Naive thymus-derived CD8-positive, alpha-beta T cell (primary cell): ENCODE results near the gene RAB11FIP3. TPM values are rescaled to one million over a fixed set of nuclear protein-coding genes. Genes with fewer than 3 reads are reported as not detected.
A peak's percentile ranks its signal among the peaks of the same experiment; 100 is the strongest.
"Not testable (repeated sequence)": the region's sequence is repeated elsewhere in the genome, so short reads cannot be mapped to it uniquely, and the experiment has no call there.

Experiments used
- ATAC-seq, 2 donors: fragments of 150-1000 bp; cut with Tn5 transposase in 1 of 2; sonication (Bioruptor Pico), chemical (Tn5 transposase) in 1 of 2; 1 replicate in 1 of 2; 2 replicates in 1 of 2; pipeline ENCODE4 v1.10.0; 2021; ENCODE audit warnings: mild to moderate bottlenecking in 2 of 2, moderate library complexity in 2 of 2
- POLR2A ChIA-PET: fragments of 350-600 bp; sonication (Branson Sonifier 250); formaldehyde crosslinking; loops from one replicate; lab custom pipeline; 2021; ENCODE audit warnings: antibody characterized with exemption; lab: Charles Lee
- DNase-seq, 10 donors: peaks; one replicate each; pipeline versions ENCODE4 v3.0.0 to v3.0.0-alpha.2; 2020 to 2022
- H3K27ac Mint-ChIP-seq, 10 donors: one replicate each; pipeline ENCODE4 v1.8.0; 2020 to 2022; ENCODE audit warnings: mild to moderate bottlenecking in 10 of 10, mixed read lengths in 10 of 10, moderate library complexity in 4 of 10, inconsistent platforms in 1 of 10
- H3K27me3 Mint-ChIP-seq, 5 donors: one replicate each; pipeline ENCODE4 v1.8.0; 2021 to 2022; ENCODE audit warnings: mixed read lengths in 5 of 5
- H3K36me3 Mint-ChIP-seq, 3 donors: one replicate each; pipeline ENCODE4 v1.8.0; 2020 to 2022; ENCODE audit warnings: mixed read lengths in 3 of 3, mild to moderate bottlenecking in 2 of 3, inconsistent platforms in 1 of 3
- H3K4me1 Mint-ChIP-seq, 4 donors: one replicate each; pipeline ENCODE4 v1.8.0; 2021 to 2022; ENCODE audit warnings: mixed read lengths in 4 of 4
- H3K4me3 Mint-ChIP-seq, 10 donors: one replicate each; pipeline ENCODE4 v1.8.0; 2020 to 2022; ENCODE audit warnings: mild to moderate bottlenecking in 10 of 10, mixed read lengths in 10 of 10, moderate library complexity in 6 of 10, inconsistent platforms in 1 of 10
- H3K9me3 Mint-ChIP-seq, 9 donors: one replicate each; pipeline ENCODE4 v1.8.0; 2020 to 2022; ENCODE audit warnings: mixed read lengths in 9 of 9, mild to moderate bottlenecking in 3 of 9, inconsistent platforms in 1 of 9, moderate library complexity in 1 of 9
- polyA plus RNA-seq, 3 donors: library from polyadenylated mRNA; unstranded; fragments of 300-500 nt; fragmentation: Illumina TruSeq; gene quantifications; one replicate each; pipeline ENCODE4 v1.2.3, GENCODE V29; 2021
- total RNA-seq, 8 experiments: library from RNA in 2 of 8; stranded (reverse) in 2 of 8; gene quantifications; one replicate each; pipeline ENCODE4 v1.2.3 and lab custom pipeline; 2021 to 2026

The RAB11FIP3 gene
- total and polyA plus RNA-seq, 5 experiments from 2014 or later = 1.3 to 49.7 (median 5.0) TPM

DNA sequence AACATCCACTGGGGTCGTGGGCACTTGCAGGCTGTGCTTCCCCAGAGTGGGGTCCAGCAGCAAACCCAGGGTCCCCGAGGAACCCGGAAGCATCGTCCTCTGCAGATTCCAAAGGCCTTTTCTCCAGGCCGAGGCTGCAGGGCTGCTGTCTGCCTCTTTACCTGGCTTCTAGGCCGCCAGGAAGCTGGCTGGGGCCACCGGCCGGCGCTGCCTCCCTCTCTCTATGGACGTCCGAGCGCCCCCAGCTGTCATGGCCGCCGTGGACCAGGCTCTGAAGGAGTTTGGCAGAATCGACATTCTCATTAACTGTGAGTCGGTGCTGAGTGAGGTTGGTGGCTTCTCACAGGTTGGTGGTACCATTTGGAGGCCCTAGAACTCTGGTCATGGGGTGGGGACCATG is 18.2 kb upstream of the RAB11FIP3 start:
- H3K4me1 Mint-ChIP-seq = peaks cover 0 to 1% (median 0%) of the 10 kb centered on the region in 4 donors
- POLR2A ChIA-PET = no interaction called here

DNA sequence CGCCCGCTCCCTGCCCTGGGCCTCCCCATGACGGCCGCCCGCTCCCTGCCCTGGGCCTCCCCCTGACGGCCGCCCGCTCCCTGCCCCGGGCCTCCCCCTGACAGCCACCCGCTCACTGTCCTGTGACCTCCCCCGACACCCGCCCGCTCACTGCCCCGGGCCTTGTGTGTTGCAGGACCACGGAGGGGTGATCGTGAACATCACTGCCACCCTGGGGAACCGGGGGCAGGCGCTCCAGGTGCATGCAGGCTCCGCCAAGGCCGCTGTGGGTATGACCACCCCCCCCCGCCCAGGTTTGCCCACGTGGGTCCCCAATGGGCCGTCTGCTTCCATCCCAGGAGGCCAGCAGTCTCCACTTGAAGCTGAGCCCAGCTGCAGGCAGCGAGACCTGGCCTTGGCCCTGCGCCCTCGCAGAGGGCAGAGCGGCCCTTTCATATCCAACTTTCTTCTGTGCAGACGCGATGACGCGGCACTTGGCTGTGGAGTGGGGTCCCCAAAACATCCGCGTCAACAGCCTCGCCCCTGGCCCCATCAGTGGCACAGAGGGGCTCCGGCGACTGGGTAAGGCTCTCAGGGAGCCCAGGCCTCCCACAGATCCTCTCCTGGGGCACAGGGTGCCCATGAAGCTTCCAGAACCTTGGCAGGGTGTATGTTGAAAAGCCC is 14.8 kb upstream of the RAB11FIP3 start:
- POLR2A ChIA-PET = no interaction called here
- H3K36me3 Mint-ChIP-seq = peaks cover 0 to 5% (median 0%) of the 10 kb centered on the region in 3 donors

More for the DNA sequence above, 18.2 kb upstream of the RAB11FIP3 start:
- Mint-ChIP-seq H3K4me3 (no peak overlapping the region), H3K27me3 (no peaks in the 10 kb centered on the region), H3K27ac (no peak overlapping the region), H3K36me3 (peaks cover 0 to 5% (median 0%) of the 10 kb centered on the region in 3 donors), H3K9me3 (no peaks in the 10 kb centered on the region)
- DNase-seq = no peak
- no peak for ATAC-seq

DNA sequence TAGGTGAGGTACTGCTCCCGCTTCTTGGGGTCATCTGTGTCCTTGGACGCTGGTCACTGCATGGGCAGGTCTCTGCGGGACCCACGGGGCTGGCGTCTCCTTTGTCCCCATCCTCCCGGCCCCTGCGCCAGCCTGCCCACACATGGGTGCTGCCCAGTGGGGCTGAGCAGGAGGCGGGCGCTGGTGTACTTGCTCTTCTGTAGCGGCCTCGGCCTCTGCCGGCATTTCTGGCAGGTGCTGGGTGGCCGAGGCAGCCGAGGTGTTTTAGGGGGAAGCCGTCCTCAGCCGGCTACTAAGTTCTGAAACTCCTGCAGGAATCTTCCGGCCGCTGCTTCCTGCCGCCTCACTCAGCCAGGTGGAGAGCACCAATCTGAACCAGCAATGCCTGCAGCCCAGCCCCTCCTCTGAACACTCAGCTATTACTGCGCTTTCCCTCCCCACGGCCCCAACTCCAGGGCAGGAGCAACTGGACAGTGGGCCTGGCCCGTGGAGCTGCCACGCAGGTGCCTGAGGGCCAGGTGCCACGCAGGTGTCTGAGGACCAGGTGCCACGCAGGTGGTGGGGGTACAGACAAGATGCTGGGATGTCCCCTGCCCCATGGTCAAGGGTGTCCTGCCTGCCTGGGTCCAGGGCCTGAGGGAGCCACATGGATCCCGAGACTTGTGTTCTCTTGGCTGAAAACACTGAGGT is 13.7 kb upstream of the RAB11FIP3 start:
- no peak overlapping the region for H3K4me3 Mint-ChIP-seq

More for the DNA sequence above, 14.8 kb upstream of the RAB11FIP3 start:
- no peaks in the 10 kb centered on the region for H3K27me3 Mint-ChIP-seq
- DNase-seq (no peak), ATAC-seq (no peak)
- no peak overlapping the region for H3K27ac Mint-ChIP-seq
- peaks cover 0 to 1% (median 0%) of the 10 kb centered on the region in 4 donors for H3K4me1 Mint-ChIP-seq
- H3K4me3 Mint-ChIP-seq = no peak overlapping the region
- no peaks in the 10 kb centered on the region for H3K9me3 Mint-ChIP-seq

DNA sequence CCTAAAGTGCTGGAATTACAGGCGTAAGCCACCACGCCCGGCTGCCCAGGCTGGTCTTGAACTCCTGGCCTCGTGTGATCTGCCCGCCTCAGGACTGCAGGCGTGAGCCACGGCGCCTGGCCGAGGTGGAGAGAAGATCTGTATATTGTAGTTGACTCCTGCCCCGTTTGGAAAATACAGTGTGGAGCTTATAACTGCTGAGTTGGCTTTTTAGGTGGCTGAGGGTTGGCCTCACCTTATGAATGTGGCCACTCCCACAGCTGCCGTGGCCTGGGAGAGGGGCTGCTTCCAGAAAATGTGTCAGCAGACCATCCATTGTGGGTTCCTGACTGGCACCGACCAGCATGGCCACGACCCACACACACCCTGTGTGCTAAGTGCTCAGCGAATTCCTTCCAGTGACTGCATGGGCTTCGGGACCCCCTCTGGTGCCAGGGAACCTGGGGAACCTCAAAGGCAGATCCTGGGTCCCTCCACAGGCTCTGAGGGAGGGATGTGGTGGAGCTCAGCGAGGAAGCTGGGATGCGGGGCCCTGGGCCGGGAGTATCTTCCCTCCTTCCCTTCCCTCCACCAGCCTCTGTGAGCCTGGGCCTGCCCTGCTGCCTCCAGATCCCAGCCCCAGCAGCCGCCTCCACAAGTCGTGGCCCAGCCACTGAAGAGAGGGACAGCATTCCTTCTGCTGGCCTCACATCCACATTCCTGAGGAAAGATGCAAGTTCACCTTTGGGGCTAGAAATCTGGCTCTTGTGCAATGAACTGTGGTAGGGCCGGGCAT is 10.9 kb upstream of the RAB11FIP3 start:
- Mint-ChIP-seq H3K4me1 (peaks cover 0 to 1% (median 0%) of the 10 kb centered on the region in 4 donors), H3K27me3 (no peaks in the 10 kb centered on the region), H3K4me3 (no peak overlapping the region), H3K36me3 (peaks cover 0 to 3% (median 0%) of the 10 kb centered on the region in 3 donors), H3K27ac (no peak overlapping the region), H3K9me3 (no peaks in the 10 kb centered on the region)
- no peak for DNase-seq
- POLR2A ChIA-PET = no interaction called here
- ATAC-seq = no peak

More for the DNA sequence above, 13.7 kb upstream of the RAB11FIP3 start:
- POLR2A ChIA-PET = no interaction called here
- Mint-ChIP-seq H3K9me3 (no peaks in the 10 kb centered on the region), H3K4me1 (peaks cover 0 to 1% (median 0%) of the 10 kb centered on the region in 4 donors), H3K27ac (no peak overlapping the region), H3K27me3 (no peaks in the 10 kb centered on the region), H3K36me3 (peaks cover 0 to 5% (median 0%) of the 10 kb centered on the region in 3 donors)
- ATAC-seq (no peak), DNase-seq (no peak)

DNA sequence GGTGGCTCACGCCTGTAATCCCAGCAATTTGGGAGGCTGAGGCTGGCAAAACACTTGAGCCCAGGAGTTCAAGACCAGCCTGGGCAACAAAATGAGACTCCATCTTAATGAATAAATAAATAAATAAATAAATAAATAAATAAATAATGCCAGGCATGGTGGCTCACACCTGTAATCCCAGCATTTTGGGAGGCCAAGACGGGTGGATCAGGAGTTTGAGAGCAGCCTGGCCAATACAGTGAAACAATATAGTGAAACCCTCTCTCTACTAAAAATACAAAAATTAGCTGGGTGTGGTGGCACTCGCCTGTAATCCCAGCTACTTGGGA is 10.3 kb upstream of the RAB11FIP3 start:
- ATAC-seq, DNase-seq, POLR2A ChIA-PET, H3K27ac Mint-ChIP-seq, H3K27me3 Mint-ChIP-seq, H3K4me1 Mint-ChIP-seq, H3K4me3 Mint-ChIP-seq, H3K9me3 Mint-ChIP-seq, H3K36me3 Mint-ChIP-seq: not testable (repeated sequence)

DNA sequence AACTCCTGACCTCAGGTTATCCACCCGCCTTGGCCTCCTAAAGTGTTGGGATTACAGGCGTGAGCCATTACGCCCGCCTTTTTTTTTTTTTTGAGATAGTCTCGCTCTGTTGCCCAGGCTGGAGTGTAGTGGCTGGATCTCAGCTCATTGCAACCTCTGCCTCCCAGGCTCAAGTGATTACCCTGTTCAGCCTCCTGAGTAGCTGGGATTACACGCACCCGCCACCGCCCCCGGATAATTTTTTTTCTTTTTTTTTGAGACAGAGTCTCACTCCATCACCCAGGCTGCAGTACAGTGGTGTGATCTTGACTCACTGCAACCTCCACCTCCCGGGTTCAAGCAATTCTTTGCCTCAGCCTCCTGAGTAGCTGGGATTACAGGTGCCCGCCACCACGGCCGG is 3.3 kb upstream of the RAB11FIP3 start:
- DNase-seq, H3K4me3 Mint-ChIP-seq, H3K36me3 Mint-ChIP-seq, H3K27ac Mint-ChIP-seq, H3K27me3 Mint-ChIP-seq, H3K9me3 Mint-ChIP-seq, ATAC-seq, POLR2A ChIA-PET: not testable (repeated sequence)
- H3K4me1 Mint-ChIP-seq = peaks cover 8 to 15% (median 14%) of the 10 kb centered on the region in 4 donors

DNA sequence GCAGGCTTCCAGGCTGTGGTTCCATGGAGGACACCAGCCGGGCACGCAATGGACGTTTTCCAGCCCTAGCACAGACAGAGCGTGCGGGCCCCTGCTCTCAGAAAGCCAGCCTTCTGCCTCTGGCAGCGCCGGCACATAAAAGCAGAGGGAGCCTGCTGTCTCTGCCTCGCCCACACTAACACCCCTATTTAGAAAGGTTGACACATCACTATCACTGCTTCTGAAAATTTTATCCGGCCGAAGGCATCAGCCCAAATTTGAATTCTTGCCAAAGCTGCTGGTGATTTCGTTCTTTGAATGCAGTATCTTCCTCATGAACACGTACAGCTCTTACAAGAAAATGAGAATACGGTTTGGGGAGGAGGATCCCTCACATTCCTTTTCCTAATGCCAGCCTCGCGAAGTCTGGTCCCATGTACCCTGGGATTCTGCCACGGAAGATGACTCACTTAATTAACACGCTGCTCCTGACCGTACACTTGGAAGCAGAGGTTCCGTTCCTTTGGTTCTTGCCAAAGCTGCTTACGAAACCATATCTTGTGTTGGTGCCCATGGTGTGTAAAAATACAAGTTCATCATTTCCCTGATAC is 1.3 kb upstream of the RAB11FIP3 start:
- H3K36me3 Mint-ChIP-seq = peaks cover 0 to 6% (median 0%) of the 10 kb centered on the region in 3 donors
- H3K9me3 Mint-ChIP-seq = no peaks in the 10 kb centered on the region
- H3K4me1 Mint-ChIP-seq = peaks cover 16 to 34% (median 32%) of the 10 kb centered on the region in 4 donors
- POLR2A ChIA-PET = interaction anchor here (0.6 to 1.5 kb wide), 5 partner anchors 22 to 161 kb away, joined by 3 to 5 read pairs (median 4); partner anchors contain the start of genes DECR2, MRPL28 and PGAP6
- peak overlapping the region in 8 of 10 donors; percentile 41 to 96 (median 88) for H3K27ac Mint-ChIP-seq
- H3K27me3 Mint-ChIP-seq = peaks cover 0 to 5% (median 0%) of the 10 kb centered on the region in 5 donors
- no peak for ATAC-seq
- DNase-seq = no peak
- peak overlapping the region; percentile 71 to 94 (median 87) for H3K4me3 Mint-ChIP-seq

DNA sequence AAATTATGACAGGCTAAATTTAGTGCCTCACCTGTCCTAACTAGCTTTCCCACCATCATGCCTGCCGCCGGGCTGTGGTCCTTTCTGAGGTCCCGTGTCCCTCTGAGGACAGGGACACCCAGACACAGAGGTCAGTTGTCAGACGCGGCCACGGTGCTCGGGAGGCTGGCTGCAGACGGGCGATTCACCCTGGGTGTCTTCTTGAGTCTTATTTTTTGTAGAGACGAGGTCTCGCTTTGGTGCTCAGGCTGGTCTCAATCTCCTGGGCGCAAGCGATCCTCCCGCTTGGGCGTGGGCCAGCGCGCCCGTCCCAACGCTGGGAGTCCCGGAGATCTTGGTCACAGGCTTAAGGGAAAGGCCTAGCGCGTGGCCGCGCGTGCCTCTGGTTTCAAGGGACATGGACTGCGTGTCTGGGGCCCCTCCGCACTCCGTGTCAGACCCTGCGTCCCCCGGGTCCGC is 797 bp upstream of the RAB11FIP3 start:
- DNase-seq (no peak), ATAC-seq (no peak)
- H3K4me3 Mint-ChIP-seq = peak overlapping the region; percentile 71 to 94 (median 87)
- H3K27me3 Mint-ChIP-seq = peaks cover 0 to 5% (median 0%) of the 10 kb centered on the region in 5 donors
- H3K9me3 Mint-ChIP-seq = no peaks in the 10 kb centered on the region
- peaks cover 16 to 35% (median 32%) of the 10 kb centered on the region in 4 donors for H3K4me1 Mint-ChIP-seq
- peaks cover 0 to 11% (median 0%) of the 10 kb centered on the region in 3 donors for H3K36me3 Mint-ChIP-seq
- H3K27ac Mint-ChIP-seq = peak overlapping the region in 8 of 10 donors; percentile 41 to 96 (median 88)
- POLR2A ChIA-PET = interaction anchor here (0.9 to 1.5 kb wide), 7 partner anchors 21 to 189 kb away, joined by 3 to 6 read pairs (median 4); partner anchors contain the start of genes DECR2, FAM234A, MRPL28 and PGAP6

DNA sequence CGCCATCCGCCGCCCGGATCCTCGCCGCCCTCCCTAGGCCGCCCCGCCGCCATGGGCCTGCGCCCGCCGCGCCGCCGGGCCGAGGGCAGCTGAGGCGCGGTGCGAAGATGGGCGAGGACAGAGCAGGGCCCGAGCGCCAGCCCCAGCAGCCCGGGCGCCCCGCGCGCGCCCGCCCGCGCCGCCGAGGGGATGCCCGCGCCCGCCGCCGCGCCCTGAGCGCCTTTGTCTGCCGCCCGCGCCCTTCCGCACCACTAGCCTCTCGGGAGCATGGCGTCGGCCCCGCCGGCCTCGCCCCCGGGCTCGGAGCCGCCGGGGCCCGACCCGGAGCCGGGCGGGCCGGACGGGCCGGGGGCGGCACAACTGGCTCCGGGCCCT is 278 bp downstream of the RAB11FIP3 start:
- Mint-ChIP-seq H3K4me3 (peak overlapping the region; percentile 84 to 95 (median 87)), H3K4me1 (peaks cover 18 to 36% (median 33%) of the 10 kb centered on the region in 4 donors), H3K27ac (peak overlapping the region in 8 of 10 donors; percentile 87 to 98 (median 95)), H3K36me3 (peaks cover 0 to 15% (median 0%) of the 10 kb centered on the region in 3 donors), H3K27me3 (peaks cover 0 to 5% (median 0%) of the 10 kb centered on the region in 5 donors), H3K9me3 (no peaks in the 10 kb centered on the region)
- peak; percentile 57 to 68 for ATAC-seq
- POLR2A ChIA-PET = interaction anchor here (0.6 to 1.5 kb wide), 6 partner anchors 22 to 278 kb away, joined by 3 to 6 read pairs (median 4); partner anchors contain the start of genes DECR2, FAM234A and MRPL28
- DNase-seq = peak in 5 of 10 donors; percentile 12 to 67 (median 50)

DNA sequence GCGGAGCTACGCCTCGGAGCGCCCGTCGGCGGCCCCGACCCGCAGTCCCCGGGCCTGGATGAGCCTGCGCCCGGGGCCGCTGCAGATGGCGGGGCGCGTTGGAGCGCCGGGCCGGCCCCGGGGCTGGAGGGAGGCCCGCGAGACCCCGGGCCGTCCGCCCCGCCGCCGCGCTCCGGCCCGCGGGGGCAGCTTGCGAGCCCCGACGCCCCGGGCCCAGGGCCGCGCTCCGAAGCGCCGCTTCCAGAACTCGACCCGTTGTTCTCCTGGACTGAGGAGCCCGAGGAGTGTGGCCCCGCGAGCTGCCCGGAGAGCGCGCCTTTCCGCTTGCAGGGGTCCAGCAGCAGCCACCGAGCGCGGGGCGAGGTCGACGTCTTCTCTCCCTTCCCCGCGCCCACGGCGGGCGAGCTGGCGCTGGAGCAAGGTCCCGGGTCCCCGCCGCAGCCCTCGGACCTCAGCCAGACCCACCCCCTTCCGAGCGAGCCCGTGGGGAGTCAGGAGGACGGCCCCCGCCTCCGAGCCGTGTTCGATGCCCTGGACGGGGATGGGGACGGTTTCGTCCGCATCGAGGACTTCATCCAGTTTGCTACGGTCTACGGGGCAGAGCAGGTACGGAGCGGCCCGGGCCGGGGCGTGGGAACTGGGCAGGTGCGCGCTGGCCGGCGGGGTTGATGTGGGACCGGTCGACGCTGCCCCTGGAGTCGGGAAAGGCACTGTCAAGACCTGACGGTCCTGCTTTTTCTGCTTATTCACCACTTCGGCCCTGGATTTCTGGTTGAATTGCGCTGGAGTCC is 861 bp downstream of the RAB11FIP3 start:
- ATAC-seq = no peak
- peak overlapping the region; percentile 74 to 90 (median 86) for H3K4me3 Mint-ChIP-seq
- no peaks in the 10 kb centered on the region for H3K9me3 Mint-ChIP-seq
- peak overlapping the region in 9 of 10 donors; percentile 7 to 89 (median 73) for H3K27ac Mint-ChIP-seq
- H3K4me1 Mint-ChIP-seq = peaks cover 21 to 41% (median 34%) of the 10 kb centered on the region in 4 donors
- POLR2A ChIA-PET = interaction anchor here (0.6 to 1.5 kb wide), 4 partner anchors 23 to 278 kb away, joined by 3 to 6 read pairs (median 4); partner anchors contain the start of genes DECR2 and FAM234A
- peaks cover 0 to 15% (median 0%) of the 10 kb centered on the region in 3 donors for H3K36me3 Mint-ChIP-seq
- peaks cover 0 to 3% (median 0%) of the 10 kb centered on the region in 5 donors for H3K27me3 Mint-ChIP-seq
- peak in 2 of 10 donors; percentile 7 to 9 for DNase-seq

DNA sequence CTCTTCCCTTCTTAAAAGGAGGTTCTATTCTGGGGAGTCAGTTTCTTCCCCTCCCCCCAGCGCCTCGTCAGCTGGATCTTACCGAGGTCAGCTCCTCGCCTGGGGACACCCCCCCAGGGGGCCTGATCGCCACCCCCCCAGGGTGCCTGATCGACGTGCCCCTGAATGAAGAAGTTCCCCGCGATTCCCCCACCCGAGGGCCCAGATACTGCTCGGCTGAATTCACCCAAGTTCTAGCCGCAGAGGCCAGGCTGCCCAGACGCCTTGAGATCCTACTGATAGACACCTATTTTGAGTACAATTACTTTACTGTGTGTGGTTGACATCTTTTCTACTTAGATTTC is 1.4 kb downstream of the RAB11FIP3 start:
- Mint-ChIP-seq H3K27ac (peak overlapping the region; percentile 21 to 89 (median 74)), H3K9me3 (no peaks in the 10 kb centered on the region), H3K27me3 (peaks cover 0 to 3% (median 0%) of the 10 kb centered on the region in 5 donors), H3K4me1 (peaks cover 21 to 41% (median 34%) of the 10 kb centered on the region in 4 donors), H3K36me3 (peaks cover 0 to 15% (median 0%) of the 10 kb centered on the region in 3 donors), H3K4me3 (peak overlapping the region; percentile 74 to 90 (median 86))
- ATAC-seq (no peak), DNase-seq (peak in 2 of 10 donors; percentile 2 to 6)
- POLR2A ChIA-PET = no interaction called here
